Esophagus squamous epithelium (tissue), 4 donors: ENCODE data around the gene IST1.

ENCODE experiments used
- POLR2A ChIP-seq, 4 donors: fragments of 450-650 bp; IDR thresholded peaks; one replicate each; pipeline ENCODE4 v1.6.1; 2017; ENCODE audit warnings: antibody characterized with exemption in 4 of 4, mild to moderate bottlenecking in 4 of 4, moderate library complexity in 3 of 4
- TF ChIP-seq, protein P1 (sequence below), 6 experiments: fragments of 450-650 bp in 4 of 6; fragments of 200-600 bp in 2 of 6; sonication (generic) in 2 of 6; IDR thresholded peaks; one replicate each; pipeline ENCODE4 v1.5.1; 2016 to 2019; ENCODE audit warnings: antibody characterized with exemption in 6 of 6, mild to moderate bottlenecking in 4 of 6, moderate library complexity in 4 of 6

DNA sequence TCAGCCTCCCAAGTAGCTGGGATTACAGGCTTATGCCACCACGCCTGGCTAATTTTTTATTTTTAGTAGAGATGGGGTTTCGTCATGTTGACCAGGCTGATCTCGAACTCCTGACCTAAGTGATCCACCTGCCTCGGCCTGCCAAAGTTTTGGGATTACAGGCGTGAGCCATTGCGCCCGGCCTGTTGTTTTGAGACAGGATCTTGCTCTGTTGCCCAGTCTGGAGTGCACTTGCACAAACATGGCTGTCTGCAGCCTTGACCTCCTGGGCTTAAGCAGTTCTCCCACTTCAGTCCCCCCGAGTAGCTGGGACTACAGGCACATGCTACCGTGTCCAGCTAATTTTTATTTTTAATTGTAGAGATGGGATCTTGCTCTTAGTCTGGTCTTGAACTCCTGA is 8.9 kb downstream of the IST1 start:
- TF ChIP-seq POLR2A (IDR thresholded peaks at IDR 0.05): no peak
- TF ChIP-seq, protein P1, sequence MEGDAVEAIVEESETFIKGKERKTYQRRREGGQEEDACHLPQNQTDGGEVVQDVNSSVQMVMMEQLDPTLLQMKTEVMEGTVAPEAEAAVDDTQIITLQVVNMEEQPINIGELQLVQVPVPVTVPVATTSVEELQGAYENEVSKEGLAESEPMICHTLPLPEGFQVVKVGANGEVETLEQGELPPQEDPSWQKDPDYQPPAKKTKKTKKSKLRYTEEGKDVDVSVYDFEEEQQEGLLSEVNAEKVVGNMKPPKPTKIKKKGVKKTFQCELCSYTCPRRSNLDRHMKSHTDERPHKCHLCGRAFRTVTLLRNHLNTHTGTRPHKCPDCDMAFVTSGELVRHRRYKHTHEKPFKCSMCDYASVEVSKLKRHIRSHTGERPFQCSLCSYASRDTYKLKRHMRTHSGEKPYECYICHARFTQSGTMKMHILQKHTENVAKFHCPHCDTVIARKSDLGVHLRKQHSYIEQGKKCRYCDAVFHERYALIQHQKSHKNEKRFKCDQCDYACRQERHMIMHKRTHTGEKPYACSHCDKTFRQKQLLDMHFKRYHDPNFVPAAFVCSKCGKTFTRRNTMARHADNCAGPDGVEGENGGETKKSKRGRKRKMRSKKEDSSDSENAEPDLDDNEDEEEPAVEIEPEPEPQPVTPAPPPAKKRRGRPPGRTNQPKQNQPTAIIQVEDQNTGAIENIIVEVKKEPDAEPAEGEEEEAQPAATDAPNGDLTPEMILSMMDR (IDR thresholded peaks at IDR 0.05): no peak
